Esophagus muscularis mucosa (tissue), 4 donors: Measurements from ENCODE around the gene MMP7. TPM values are rescaled to one million over a fixed set of nuclear protein-coding genes. Genes with fewer than 3 reads are reported as not detected.
A peak's percentile ranks its signal among the peaks of the same experiment; 100 is the strongest.

Experiments used
- DNase-seq: peaks from one replicate; pipeline ENCODE4 v3.0.0-alpha.2; 2017; ENCODE audit errors: extremely low spot score
- H3K27ac ChIP-seq, 4 donors: fragments of 200-600 bp; sonication (generic); replicated peaks in 1 of 4; 1 replicate in 3 of 4; 2 replicates in 1 of 4; pipeline ENCODE4 v1.5.1; 2016 to 2019; ENCODE audit warnings: mild to moderate bottlenecking in 1 of 4
- H3K27me3 ChIP-seq, 4 donors: fragments of 200-600 bp; sonication (generic); one replicate each; pipeline versions ENCODE4 v1.5.1 to v1.6.0; 2016 to 2019
- H3K36me3 ChIP-seq, 4 donors: fragments of 200-600 bp; sonication (generic); one replicate each; pipeline ENCODE4 v1.5.1; 2016 to 2019
- H3K4me1 ChIP-seq, 4 donors: fragments of 200-600 bp; sonication (generic); one replicate each; pipeline ENCODE4 v1.5.1; 2016 to 2019
- H3K4me3 ChIP-seq, 4 donors: fragments of 200-600 bp; sonication (generic); 1 replicate in 2 of 4; 2 replicates in 2 of 4; pipeline ENCODE4 v1.5.1; 2016 to 2019; ENCODE audit warnings: mild to moderate bottlenecking in 4 of 4, moderate library complexity in 1 of 4
- H3K9me3 ChIP-seq, 4 donors: fragments of 200-600 bp; sonication (generic); 1 replicate in 3 of 4; 2 replicates in 1 of 4; pipeline ENCODE4 v1.5.1; 2016 to 2019
- CTCF ChIP-seq, 3 experiments: fragments of 200-600 bp in 2 of 3; fragments of 450-650 bp in 1 of 3; sonication (generic) in 2 of 3; IDR thresholded peaks; one replicate each; pipeline ENCODE4 v1.5.1; 2017 to 2019; ENCODE audit warnings: antibody characterized with exemption in 3 of 3, mild to moderate bottlenecking in 2 of 3, moderate library complexity in 1 of 3
- EP300 ChIP-seq: sonication (generic); formaldehyde crosslinking; IDR thresholded peaks from one replicate; pipeline ENCODE4 v1.6.1; 2017; ENCODE audit warnings: antibody characterized with exemption
- POLR2A ChIP-seq: fragments of 450-650 bp; IDR thresholded peaks from one replicate; pipeline ENCODE4 v1.6.1; 2017; ENCODE audit warnings: antibody characterized with exemption, moderate library complexity, mild to moderate bottlenecking, low read depth
- POLR2AphosphoS5 ChIP-seq, 2 donors: sonication (generic); formaldehyde crosslinking; IDR thresholded peaks; one replicate each; pipeline ENCODE4 v1.6.1; 2017; ENCODE audit warnings: antibody characterized with exemption in 2 of 2
- WGBS: methylation state at CpG from one replicate; pipeline ENCODE4 v1.1.5; 2018; 5-methylcytosine and 5-hydroxymethylcytosine counted together
- intact Hi-C: fragments of 100-400 bp; cut with DNase I; formaldehyde crosslinking; loops from one replicate; pipeline ENCODE4 v1.15.1; 2023
- total RNA-seq, 4 donors: library from RNA; depleted of rRNA; stranded (reverse); fragments of >200 nt; gene quantifications; one replicate each; pipeline versions ENCODE4 v1.1.0 to v1.2.1, GENCODE V29; 2016

MMP7 gene
- total RNA-seq, 4 donors from 2014 or later: not detected

DNA sequence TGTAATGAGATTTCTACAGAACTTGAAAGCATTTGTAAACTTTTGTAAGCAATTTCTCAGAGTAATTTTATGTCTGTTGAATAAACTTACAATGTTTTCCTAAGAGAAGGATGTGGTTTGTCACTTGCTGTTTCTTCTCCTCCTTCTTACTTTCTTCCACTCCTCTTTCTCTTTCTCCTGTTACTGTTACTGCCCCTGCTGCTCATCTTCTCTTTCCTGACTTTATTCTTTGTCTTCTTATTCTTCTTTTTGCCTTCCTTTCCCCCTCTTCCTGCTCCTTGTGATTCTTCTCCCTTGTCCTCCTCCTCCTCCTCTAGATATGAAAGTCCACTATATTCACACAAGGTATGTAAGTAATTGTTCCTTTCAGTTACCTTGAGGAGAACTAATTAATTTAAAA is 31.1 kb upstream of the MMP7 start:
- H3K9me3 ChIP-seq: peaks cover 0 to 4% (median 0%) of the 10 kb centered on the region in 4 donors
- intact Hi-C loops: no loop called here

GRCh38 chr11:102560555-102561011 is 30.0 kb upstream of the MMP7 start:
- intact Hi-C loops: no loop called here
- Histone ChIP-seq H3K9me3 (no peaks in the 10 kb centered on the region), H3K4me3 (peak overlapping the region; percentile 27 to 54 (median 43)), H3K4me1 (peaks cover 0 to 19% (median 7%) of the 10 kb centered on the region in 4 donors), H3K27me3 (no peaks in the 10 kb centered on the region), H3K27ac (peak overlapping the region; percentile 11 to 62 (median 40)), H3K36me3 (no peaks in the 10 kb centered on the region)
- 30% methylated on average over 6 of the region's 6 CpGs for WGBS
- no peak for DNase-seq
- TF ChIP-seq EP300 (no peak), POLR2A (no peak), POLR2AphosphoS5 (IDR thresholded peaks at IDR 0.05) (no peak), CTCF (IDR thresholded peaks at IDR 0.05) (no peak)

More for the DNA sequence above, 31.1 kb upstream of the MMP7 start:
- Histone ChIP-seq H3K27ac (no peak overlapping the region), H3K27me3 (no peaks in the 10 kb centered on the region), H3K4me1 (peaks cover 0 to 19% (median 7%) of the 10 kb centered on the region in 4 donors), H3K4me3 (no peak overlapping the region), H3K36me3 (no peaks in the 10 kb centered on the region)
- TF ChIP-seq POLR2AphosphoS5 (IDR thresholded peaks at IDR 0.05) (no peak), POLR2A (no peak)
- no peak for DNase-seq

- no peak for DNase-seq
- H3K36me3 ChIP-seq: no peaks in the 10 kb centered on the region
- H3K27ac ChIP-seq: peak overlapping the region in 1 of 4 donors; percentile 62
- peaks cover 0 to 19% (median 7%) of the 10 kb centered on the region in 4 donors for H3K4me1 ChIP-seq
- intact Hi-C loops: no loop called here
- H3K4me3 ChIP-seq: peak overlapping the region in 1 of 4 donors; percentile 45
- no peak for TF ChIP-seq POLR2AphosphoS5 (IDR thresholded peaks at IDR 0.05)
- no peak for TF ChIP-seq EP300
- TF ChIP-seq CTCF (IDR thresholded peaks at IDR 0.05): no peak
- TF ChIP-seq POLR2A: no peak
- no peaks in the 10 kb centered on the region for H3K9me3 ChIP-seq
- no peaks in the 10 kb centered on the region for H3K27me3 ChIP-seq
These were observed 29.3 kb upstream of the MMP7 start for GRCh38 chr11:102559839-102560238.

GRCh38 chr11:102555091-102555490 is 24.5 kb upstream of the MMP7 start:
- peaks cover 0 to 5% (median 4%) of the 10 kb centered on the region in 4 donors for H3K4me1 ChIP-seq
- TF ChIP-seq POLR2A: no peak
- H3K27me3 ChIP-seq: no peaks in the 10 kb centered on the region
- intact Hi-C loops: no loop called here
- H3K27ac ChIP-seq: no peak overlapping the region
- no peak overlapping the region for H3K4me3 ChIP-seq
- H3K9me3 ChIP-seq: no peaks in the 10 kb centered on the region
- no peak for DNase-seq
- 83% methylated on average over 3 of the region's 3 CpGs for WGBS
- no peaks in the 10 kb centered on the region for H3K36me3 ChIP-seq

- intact Hi-C loops: no loop called here
- H3K36me3 ChIP-seq: no peaks in the 10 kb centered on the region
- no peak for DNase-seq
- no peaks in the 10 kb centered on the region for H3K4me1 ChIP-seq
- no peak overlapping the region for H3K27ac ChIP-seq
- no peak for TF ChIP-seq POLR2A
- TF ChIP-seq EP300: no peak
- TF ChIP-seq CTCF (IDR thresholded peaks at IDR 0.05): no peak
- TF ChIP-seq POLR2AphosphoS5 (IDR thresholded peaks at IDR 0.05): no peak
- WGBS: 93% methylated on average over 4 of the region's 5 CpGs
- H3K9me3 ChIP-seq: no peaks in the 10 kb centered on the region
- no peak overlapping the region for H3K4me3 ChIP-seq
- H3K27me3 ChIP-seq: no peaks in the 10 kb centered on the region
These were observed 23.3 kb upstream of the MMP7 start for GRCh38 chr11:102553835-102554282.
